Parietal lobe (tissue), 2 donors: ENCODE data around the gene TRIM40. TPM values are rescaled to one million over a fixed set of nuclear protein-coding genes. Genes with fewer than 3 reads are reported as not detected.

Experiments used
- small RNA-seq: library from RNA; depleted of rRNA; stranded (forward); fragments of <200 nt; gene quantifications from one replicate; pipeline ENCODE3, GENCODE V24; 2014; ENCODE audit warnings: low replicate concordance
- total RNA-seq: library from RNA; depleted of rRNA; stranded (reverse); fragments of >200 nt; gene quantifications from one replicate; pipeline ENCODE4 v1.2.3, GENCODE V29; 2014

TRIM40 gene, protein sequence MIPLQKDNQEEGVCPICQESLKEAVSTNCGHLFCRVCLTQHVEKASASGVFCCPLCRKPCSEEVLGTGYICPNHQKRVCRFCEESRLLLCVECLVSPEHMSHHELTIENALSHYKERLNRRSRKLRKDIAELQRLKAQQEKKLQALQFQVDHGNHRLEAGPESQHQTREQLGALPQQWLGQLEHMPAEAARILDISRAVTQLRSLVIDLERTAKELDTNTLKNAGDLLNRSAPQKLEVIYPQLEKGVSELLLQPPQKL
- total RNA-seq: not detected

DNA sequence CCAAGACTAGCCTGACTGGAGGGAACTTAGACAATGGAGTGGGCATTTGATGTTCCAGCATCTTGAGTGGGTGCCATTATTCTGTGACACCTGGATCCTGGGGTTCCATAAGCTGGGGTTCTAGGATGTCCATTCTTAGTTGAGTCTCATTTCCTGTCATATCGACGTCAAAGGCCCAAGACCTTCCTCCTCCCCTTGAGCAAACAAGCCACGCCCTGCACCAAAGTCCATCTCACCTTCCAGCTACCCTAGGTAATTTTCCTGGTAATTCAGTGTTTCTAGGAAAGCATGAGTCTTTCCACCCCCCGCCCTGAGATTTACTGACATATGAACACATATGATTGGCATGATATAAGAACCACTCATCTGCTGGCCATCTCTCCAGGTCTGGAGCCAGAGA is at the start of gene TRIM40:
TSS of gene TRIM40 (plus strand) at position 384 of the 400 bp plus-strand sequence. CDS start 897 bp downstream, outside the sequence.

DNA sequence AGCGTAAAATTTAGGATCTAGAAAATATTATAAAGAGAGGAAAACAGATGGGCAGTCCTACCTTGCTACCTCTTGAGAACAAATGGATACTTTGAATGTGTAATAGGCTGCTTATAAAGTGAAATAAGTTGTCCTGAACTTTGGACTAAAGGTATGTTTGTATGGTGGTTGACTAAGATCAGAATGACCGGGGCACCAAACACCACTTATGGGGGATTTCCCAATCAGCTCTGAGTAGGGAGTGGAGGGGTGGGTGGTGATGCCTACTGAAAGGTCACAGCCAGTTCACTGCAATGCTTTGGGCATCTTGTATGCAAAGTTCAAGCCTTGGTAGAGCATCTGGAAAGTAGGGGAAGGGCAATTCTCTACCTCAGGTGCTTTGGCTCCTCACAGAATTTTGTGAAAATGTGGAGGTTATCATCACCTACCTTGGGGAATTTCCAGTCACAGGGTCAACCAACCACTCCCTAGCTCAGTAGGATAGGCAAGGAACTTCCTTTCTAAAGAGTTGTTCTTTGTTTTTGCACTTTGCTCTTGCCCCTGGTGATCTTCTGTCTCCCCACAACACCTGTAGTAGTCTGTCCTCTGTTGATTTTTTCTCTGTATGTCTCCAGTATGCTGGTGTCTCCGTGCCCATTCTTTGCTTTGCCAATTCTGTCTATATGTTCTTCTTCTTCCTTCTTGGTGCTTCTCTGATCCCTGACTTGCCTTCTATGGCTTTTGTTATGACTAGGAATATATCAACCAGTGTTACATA is 22.8 kb upstream of the TRIM40 start, which contains the start of gene TRIM31:
TSS of gene TRIM31 (minus strand) at position 88 of the 757 bp plus-strand sequence. CDS start 285 bp downstream, outside the sequence.

DNA sequence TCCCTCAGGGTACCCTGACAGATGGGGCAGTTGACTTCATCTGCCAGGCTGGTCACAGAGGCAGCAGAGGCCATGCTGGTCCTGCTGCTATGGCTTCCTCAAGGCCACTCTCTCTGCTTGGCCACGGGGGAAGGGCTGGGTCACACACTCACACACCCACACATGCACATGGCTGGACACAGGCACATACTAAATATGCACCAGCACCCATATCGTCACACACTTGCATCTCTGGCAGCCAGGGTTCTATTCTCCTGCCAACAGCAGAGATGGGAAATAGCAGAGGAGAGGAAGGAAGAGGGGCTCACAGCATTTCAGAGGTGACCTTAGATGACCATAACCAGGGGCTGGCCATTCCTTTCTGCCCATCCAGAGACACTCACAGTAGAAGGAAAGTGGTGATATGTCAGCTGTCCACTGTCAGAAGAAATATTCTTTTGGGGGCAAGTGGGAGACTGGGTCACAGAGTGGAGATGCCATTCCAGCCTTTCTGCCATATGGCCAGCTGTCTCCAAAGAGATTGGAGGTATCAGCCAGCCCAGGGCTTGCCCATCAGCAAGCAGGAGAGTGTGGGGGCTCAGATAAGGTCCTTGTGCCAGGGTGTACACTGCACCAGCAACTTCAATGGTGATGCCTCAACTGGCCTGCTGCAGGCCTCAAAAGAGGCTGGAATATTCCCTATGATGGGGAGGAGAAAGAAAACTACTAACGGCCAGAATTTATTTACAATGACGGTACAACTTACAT is 25.0 kb downstream of the TRIM40 start, which contains the start of gene TRIM10:
TSS of gene TRIM10 (minus strand) at position 427 of the 747 bp plus-strand sequence. CDS start at position 74, 353 bp downstream.

DNA sequence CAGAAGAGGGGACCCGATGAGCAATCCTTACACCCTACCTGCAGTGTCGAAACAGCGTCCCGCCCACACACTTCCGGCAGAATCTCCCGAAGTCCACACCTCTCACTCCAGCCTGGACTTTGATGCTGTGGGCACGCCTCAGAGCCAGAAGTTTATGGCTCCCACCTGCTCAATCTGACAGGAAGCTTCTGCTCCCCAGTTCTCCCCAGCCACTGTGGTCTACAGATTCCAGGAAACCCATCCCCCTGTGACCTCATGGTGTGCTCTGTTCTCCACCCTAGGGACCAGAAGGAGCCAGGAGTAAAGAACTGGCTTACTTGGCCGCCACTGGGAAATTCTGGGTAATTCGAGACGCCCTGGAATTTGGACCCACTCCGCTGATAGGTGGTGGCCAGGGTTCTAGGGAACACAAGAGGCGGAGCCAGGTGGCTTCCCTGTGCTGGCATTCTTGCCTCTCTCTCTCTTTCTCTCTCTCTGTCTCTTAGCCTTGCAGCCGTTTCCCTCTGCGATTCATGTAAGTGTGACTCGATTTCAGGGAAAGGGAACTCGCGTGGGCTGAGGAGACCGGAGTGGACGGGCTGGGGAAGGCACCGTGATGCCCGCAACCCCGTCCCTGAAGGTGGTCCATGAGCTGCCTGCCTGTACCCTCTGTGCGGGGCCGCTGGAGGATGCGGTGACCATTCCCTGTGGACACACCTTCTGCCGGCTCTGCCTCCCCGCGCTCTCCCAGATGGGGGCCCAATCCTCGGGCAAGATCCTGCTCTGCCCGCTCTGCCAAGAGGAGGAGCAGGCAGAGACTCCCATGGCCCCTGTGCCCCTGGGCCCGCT is 27.4 kb downstream of the TRIM40 start, which contains the start of gene TRIM15:
TSS of gene TRIM15 (plus strand) at position 457 of the 828 bp plus-strand sequence. CDS start at position 596, 139 bp downstream.

Small RNA genes within 50 kb of the gene (small RNA-seq; reads per million reads assigned to genes)
- not detected for gene RF00554

Other genes starting within 250 kb of the TRIM40 start
- 48.5 TPM for gene HLA-A, start 193.6 kb upstream of the TRIM40 start, total RNA-seq
- gene POLR1H, start 74.9 kb upstream of the TRIM40 start, total RNA-seq: 13.5 TPM
- gene PPP1R11, start 68.9 kb upstream of the TRIM40 start, total RNA-seq: 25.4 TPM
- not detected for gene RNF39, start 60.4 kb upstream of the TRIM40 start, total RNA-seq
- gene TRIM31, start 23.1 kb upstream of the TRIM40 start, total RNA-seq: not detected
- 0.31 TPM for gene TRIM10, start 25.1 kb downstream of the TRIM40 start, total RNA-seq
- not detected for gene TRIM15, start 27.4 kb downstream of the TRIM40 start, total RNA-seq
- gene TRIM26, start 77.3 kb downstream of the TRIM40 start, total RNA-seq: 16.3 TPM
- 10.6 TPM for gene TRIM39, start 190.8 kb downstream of the TRIM40 start, total RNA-seq
- 28.8 TPM for gene RPP21, start 209.0 kb downstream of the TRIM40 start, total RNA-seq